Fibroblast of gingiva (primary cell): ENCODE results near the gene GRIK4.

ENCODE experiments used
- DNase-seq: peaks from one replicate; pipeline ENCODE4 v3.0.0-alpha.2; 2011; ENCODE audit warnings: low read depth

The GRIK4 gene

DNA sequence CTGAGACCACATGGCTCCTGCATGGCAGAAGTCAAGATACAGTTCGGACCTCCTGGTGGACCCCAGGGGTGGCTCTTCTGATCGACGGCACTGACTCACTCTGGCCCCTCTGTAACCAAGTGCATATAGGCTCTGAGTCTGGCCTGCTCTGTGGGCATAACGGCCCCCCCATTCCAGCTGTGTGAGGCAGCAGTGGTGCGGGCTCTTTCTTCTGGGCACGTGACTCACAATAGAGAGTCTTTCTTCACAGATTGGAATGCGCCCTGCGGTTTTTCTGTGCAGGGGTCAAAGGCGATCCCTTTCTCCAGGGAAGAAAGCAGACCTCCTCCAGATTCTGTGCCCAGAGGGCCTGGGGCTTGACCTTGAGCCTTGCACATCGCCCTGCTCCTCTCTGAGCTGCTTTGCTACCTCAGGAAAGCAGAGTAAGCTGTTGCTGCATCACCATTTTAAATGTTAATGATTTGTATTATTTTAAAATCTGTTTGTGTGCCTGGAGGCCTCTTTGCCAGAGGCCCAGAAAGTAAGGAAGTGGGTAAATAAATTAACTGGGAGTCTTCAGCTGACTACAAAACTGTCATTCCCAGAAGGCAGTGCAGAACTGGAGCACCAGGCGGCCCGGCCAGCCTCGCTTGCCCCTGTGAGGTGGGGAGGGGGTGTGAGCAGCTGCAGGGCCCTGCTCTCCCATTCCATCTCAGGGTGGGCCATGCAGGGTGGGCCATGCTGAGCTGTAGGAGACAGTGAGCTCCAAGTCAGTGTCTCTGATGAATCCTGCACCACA is 199.0 kb downstream of the GRIK4 start:
- peak; percentile 78 for DNase-seq

DNA sequence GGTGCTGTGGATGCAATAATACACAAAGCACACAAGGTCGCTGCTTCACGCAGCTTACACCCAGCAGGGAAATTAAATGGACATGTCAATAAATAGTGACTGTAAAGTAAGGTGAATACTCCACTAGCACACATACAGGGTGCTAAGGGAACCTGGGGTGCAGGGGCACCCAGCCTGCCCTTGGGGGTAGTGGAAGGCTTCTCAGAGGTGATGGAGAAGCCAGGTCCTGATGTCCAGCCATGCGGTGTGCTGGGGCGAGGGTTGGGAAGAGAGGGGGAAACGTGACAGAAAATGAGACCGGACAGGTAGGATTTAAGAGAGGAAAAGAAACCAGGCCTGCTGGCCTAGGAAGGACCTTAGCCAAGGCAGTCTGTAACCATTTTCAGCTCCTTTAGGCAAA is 200.5 kb downstream of the GRIK4 start:
- no peak for DNase-seq

DNA sequence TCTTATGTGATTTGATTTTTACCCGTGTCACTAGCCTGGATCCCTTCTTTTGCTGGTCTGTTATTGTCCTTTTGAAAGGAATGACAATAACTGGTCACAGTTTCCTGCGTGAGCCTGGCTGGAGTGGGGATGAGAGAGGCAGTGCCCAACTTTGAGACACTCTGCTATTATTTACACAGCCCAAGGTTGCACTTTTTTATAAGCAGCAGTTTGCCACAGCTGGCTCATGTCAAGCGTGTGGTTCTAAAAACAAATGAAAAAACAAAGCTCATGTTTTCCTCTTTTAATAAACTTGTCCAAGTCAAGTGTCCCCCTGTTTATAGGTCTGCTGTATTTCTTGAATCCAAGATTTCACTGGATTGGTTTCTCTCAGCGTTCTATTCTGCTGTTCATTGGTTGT is 201.3 kb downstream of the GRIK4 start:
- DNase-seq = no peak

DNA sequence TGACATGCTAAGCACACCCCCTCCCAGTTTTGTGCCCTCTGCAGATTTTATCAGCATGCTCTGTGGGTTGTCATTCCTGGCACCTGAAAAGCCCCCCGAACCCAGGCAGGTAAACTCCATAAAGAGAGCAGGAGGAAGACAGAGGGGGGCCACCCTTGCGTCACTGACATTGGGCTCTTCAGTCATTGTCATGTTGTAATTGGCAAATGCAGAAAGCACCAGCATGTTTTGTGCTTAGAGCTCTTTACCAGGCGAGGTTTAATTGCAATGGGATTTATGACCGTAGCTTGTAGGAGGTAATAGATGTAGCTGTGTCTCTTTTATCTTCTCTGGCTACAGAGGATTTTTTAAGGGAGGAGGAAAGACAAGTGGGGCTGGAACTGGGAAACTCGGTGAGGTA is 201.7 kb downstream of the GRIK4 start:
- no peak for DNase-seq

DNA sequence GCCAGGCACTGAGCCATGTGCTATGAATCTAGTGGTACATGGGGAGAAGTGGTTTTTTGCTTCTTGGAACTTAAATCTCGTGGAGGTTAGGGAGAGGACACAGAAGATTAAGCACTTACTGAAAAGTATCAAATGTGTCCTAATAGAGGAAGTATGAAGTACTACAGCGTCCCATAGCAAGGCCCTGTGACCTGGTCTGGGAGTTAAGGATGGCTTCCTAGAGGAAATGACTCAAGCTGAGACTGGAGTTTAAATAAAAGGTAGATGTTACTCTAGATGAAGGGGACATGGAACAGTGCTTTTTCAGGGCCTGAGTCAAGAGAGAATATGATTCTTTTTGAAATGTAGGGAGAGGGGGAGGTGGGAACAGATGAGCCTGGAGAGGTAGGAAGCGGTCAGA is 202.9 kb downstream of the GRIK4 start:
- no peak for DNase-seq

DNA sequence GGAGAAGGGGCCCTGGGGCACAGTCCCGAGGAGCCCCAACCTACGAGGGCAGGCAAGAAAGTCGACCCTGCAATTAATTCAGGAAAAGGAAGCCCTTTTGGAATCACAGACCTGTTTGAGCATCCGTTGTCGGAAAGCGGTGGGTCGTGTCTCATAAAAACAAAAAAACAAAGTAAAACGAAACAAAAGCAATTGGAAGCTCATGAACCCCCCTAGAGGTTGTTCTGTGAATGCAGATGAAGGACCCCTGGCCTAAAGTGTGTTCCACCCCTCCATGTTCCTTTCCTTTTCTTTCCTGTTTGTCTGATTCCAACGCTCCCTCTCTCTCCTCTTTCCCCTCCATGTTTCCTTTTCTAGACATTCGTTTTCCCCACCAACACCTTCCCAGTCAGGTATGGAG is 203.7 kb downstream of the GRIK4 start:
- no peak for DNase-seq

DNA sequence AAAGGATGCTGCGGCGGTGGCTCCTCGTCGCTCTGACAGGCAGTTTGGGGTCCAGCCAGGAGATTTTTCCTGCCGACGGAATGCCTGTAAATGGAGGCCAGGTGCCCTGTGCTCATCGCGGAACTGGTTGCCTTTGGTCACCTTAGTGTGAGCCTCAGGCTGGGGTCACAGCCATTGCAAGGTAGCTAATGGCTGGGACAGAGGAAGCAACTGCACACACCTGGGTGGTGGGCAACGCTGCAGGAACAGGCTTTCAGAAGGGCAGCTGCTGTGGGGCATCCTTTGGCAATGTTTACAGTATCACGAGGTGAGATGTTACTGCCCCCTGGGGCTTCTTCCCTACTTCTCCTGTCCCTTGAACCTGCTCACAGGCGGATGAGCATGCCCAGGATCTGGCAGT is 205.5 kb downstream of the GRIK4 start:
- DNase-seq = no peak

DNA sequence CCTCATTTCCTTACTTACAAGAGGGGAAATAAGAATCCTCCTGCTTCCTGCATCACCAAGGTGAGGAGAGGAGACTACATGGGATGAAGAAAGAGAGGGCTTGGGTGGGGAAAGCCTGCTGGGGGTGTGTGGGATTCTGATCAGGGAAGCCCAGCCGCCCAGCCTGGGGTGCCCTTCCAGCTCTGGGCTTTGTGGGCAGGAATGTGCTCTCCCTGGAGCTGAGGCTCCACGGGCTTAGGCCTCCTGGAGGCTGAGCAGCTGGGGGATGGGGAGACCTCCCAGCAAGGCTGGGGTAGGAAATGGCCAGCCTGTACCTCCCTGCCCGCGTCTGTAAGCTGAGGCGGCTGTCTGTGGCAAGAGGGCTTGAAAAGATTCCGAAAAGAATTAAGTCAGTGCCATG is 206.1 kb downstream of the GRIK4 start:
- DNase-seq = no peak

DNA sequence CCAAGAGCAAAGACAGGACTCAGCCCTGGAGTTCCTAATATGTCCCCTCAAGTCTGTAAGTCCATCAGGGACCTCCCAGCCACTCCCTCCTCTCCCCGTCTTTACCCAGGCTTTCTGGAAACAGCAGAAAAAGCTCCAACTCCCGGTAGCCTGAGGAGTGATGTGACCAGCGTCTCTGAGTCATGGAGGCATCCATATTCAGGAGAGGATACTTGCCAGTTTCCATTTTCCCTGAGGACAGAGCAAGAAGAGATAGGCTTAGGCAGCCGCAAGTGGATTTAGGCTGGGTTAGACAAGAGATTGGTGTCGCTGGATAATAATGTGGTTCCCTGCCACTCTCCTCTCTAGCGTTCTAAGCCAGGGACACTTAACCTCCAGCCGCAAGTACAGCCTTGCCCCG is 206.6 kb downstream of the GRIK4 start:
- DNase-seq = no peak

DNA sequence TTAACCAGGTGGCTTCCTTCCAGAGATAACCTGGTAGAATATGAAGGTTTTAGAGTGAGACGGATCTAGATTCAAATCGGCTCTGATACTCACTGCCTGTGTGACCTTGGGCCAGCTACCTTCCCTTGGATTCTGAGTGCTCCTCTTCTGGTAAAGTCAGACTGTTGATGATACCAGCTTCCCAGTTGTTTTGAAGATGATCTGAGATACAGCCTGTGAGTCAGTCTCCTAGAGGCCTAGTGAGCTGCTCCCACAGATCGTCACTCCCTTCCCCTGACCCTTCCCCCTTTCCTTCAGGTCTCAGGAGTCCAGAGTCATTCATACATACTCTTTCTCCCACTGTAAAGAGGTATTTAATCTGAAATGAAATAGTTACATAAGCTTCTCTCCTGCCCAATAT is 207.8 kb downstream of the GRIK4 start:
- DNase-seq = no peak

DNA sequence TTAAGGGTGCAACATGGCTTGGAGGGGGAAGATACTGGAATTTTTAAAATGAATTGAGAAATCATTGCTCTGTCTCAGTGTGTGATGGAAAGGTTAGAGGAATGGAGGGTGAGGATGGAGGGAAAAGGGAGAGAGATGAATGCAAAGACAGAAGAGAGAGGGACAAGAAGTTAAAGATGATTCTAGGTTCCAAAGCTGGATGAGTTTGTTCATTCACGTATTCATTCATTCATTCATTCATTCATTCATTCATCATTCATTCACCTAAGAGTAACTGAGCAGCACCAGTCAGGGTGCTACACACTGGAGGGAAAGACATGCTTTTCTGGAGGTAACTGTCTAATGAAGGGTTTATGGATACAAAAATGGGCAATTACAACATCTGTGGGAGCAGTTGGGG is 209.2 kb downstream of the GRIK4 start:
- no peak for DNase-seq

DNA sequence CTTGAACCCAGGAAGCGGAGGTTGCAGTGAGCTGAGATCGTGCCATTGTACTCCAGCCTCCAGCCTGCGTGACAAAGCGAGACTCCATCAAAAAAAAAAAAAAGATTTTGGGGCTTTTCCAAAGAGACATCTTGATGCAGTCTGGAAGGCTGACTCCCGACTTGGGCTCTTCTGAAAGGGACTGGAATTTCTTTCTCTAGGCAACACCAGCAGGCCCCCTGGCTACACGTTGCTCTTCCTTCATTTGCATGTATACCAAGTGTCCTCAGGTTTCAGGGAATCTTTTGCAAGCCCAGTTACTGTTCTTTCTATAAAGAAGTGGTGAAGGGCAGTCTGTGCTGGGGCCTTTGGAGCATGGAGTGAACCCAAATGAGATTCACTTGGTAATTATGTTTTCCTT is 211.0 kb downstream of the GRIK4 start:
- no peak for DNase-seq

DNA sequence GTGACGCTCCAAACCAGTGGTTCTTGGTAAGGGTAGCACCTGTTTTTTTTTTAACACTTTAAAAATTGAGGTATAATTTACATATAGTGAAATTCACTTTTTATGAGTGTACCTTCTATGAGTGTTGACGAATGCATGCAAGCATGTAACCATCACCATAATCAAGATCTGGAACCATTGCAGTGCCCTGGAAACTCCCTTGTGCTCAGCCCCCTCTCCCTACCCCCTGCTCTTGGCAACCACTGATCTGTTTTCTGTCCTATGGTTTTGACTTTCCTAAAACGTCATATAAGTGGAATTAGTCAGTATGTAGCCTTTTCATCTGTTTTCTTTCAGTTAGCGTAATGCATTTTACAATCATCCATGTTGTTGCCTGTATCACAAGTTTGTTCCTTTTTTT is 212.2 kb downstream of the GRIK4 start:
- DNase-seq = no peak

DNA sequence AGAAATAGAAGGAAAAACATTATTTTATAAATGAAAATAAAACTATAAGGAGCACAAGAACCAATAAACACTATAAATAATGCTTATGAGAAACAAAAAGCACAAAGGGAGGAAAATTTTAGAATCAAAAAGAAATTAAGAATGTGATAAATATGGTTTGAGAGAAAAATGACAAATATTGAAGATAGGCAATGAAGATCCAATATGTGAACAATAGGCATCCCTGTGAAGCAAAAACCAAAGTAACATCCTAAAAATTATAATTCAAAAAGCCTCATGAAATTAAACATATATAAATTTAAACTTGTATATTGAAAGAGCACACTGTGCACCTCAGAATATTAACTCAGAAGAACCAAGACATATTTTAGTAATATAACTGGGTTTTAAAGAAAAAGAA is 216.2 kb downstream of the GRIK4 start:
- no peak for DNase-seq

DNA sequence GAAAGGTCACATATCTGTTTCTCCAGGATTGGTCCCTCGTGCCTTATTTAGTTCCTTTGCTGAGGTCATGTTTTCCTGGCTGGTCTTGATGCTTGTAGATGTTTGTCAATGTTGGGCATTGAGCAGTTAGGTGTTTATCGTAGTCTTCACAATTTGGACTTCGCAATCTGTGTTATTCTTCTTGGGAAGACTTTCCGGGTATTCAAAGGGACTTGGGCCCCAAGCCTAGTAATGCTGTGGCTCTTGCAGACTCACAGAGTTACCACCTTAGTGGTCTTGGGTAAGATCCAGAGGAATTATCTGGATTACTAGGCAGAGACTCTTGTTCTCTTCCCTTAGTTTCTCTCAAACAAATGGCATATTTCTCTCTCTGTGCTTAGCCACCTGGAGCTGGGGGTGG is 223.5 kb downstream of the GRIK4 start:
- DNase-seq = no peak

DNA sequence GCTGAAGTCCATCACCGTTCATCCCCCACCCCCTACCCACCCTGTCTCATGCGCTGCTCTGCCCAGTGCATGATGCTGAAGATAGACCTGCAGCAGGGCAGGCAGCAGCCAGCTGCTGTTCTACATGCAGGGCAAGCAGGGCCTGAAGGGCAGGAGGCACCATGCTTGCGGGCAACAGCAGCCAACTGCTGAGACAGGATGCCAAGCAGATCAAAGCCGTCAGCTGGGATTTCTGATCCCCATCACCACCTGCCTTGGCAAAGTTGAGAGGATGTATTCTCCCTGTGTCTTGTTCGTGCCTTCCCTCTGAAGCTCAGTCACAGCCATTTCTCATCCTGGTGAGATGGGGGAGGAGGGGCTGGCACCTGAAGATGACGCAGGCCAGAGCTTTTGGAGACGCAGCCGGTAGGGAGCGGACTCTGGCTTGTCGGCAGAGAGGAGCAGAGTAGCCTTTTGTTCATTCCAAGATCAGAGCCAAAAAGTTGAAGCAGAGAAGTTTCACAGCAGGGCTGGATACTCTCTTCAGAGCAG is 227.0 kb downstream of the GRIK4 start:
- DNase-seq = no peak

DNA sequence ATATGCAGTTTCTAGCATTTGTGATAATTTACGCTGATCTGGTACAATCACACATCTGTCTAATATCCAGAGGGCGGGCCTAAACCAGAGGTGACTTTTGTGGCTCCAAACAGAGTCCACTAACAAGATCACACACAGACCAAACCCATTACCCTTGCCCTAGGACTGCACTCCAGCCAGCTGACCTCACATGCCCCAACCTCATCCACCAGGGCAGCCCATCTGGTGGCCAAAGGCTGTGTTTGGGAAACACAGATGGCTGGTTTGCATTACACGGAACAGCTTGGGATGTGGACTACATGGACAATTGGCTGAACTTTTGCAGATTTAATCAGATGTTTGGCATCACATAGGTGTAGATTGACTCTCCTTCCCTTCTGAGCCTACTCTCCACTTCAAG is 228.2 kb downstream of the GRIK4 start:
- no peak for DNase-seq

DNA sequence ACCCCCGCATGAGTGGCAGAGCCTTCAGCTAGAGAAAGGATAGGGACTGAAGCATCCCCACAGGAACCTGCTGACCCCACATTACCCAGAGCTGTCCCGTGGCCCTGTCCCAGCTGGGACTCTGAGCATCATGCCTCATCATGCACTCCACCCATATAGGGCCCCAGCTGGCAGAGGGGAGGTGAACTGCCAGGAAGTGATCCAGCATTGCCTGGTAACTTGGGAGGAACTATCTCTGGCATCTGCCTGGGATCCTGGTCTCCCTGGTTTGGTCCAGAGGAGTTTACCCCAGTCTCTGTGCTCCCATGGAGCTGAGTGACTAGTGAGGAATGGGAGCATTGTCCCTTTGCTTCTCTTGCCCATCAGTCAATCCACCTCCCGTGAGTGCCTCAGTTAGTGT is 228.8 kb downstream of the GRIK4 start:
- no peak for DNase-seq

DNA sequence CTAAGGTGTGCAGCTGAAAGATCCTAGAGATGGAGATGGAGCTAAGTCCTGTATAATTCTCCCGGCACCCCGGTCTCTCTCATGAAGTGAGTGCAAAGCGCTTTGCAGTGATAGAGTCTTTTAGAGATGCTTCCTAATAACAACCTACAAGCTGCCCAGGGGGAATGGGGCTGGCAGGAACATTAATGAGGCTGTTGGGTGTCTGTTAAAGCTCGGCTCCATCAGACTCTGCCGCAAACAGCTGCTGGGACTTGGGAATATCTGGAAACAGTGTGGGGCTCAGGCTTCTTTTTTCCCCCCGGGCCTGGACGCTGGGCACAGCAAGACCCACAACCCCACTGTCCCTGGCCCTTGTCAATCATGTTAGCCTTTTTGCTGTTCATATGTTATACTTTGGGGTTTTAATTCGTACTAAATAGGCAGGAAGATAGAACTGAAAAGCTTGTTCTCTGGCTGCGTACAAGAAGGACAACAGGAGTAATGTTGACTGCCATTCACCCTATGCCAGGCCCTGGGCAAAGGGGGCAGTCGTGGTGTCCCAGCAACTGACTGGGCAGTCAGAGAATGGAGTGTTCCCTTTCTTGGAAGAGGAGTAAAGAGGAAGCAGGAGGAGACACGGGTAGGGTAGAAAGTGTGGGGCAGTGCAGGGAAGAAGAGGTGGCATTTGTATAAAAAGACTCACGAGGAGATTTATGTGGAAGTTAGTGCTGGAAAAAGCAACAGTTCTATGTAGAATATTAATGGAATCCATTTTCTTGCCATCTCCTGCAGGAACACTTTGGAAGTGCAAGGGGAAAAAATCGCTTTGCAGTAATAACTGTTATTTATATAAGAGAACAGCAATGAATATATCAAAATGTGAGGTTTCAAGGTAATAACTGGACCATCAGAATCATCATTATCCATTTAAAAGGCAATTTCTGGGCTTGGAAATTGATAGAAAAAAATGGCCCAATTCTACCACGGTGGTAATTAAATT is 232.8 kb downstream of the GRIK4 start:
- DNase-seq = no peak

DNA sequence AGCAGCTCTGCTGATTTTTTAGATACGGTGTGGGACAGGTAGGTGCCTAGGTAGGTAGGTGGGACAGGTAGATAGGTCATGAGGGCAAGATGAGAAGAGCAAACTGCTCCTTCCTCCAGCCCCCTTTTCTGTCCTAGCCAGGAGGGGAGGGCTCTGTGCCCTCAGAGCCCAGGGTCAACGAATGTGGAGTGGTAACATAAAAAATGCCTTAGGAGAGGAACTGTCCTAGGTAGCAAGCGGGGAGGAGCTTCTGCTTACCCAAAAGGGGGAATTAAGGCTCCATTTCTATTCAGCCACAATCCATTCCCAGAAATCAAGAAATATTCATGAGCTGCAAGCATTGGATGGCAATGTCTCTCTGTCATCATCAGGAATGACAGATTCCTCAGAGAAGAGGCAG is 234.8 kb downstream of the GRIK4 start:
- no peak for DNase-seq

DNA sequence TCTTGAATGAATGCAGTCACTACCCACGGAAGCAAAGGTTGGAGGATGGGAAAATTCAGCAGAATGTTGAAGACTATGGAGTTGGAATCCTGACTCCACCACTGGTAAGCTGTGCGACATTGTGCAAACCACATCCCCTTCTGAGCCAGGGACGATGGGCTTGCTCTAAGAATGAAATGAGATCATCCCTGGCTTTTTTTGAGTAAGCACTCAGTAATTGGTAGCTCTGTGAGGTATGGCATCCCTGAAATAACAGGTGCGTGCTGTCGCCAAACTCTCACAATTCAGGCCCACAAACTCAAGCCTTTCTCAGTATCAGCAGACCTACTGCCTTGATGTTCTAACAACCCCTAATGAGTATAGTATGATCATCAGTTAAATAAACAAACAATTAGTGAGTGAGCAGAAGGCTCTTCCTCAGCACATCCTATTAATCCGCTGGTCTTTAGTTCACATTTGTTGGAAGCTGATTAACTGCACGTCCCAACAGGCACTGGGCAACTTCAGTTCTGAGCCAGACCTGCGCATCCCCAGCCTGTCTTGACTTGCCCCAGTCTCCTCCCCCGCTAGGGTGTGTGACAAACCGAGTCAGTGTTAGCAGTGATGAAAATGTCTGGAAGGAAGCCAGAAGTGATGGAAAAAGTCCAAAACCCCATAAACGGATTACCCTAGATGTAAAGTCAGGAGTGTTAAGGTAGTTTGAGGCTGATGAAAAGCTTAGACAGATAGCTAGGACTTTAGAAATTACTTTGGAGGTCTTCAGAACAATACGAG is 235.5 kb downstream of the GRIK4 start:
- DNase-seq = no peak
